ENCODE results near the gene ATP2C2. TPM values are rescaled to one million over a fixed set of nuclear protein-coding genes. Genes with fewer than 3 reads are reported as not detected.

ATP2C2 gene
- total and polyA plus RNA-seq, 2 donors (not counting 1 experiment from before 2014, with no cell fraction given), result not detected

DNA sequence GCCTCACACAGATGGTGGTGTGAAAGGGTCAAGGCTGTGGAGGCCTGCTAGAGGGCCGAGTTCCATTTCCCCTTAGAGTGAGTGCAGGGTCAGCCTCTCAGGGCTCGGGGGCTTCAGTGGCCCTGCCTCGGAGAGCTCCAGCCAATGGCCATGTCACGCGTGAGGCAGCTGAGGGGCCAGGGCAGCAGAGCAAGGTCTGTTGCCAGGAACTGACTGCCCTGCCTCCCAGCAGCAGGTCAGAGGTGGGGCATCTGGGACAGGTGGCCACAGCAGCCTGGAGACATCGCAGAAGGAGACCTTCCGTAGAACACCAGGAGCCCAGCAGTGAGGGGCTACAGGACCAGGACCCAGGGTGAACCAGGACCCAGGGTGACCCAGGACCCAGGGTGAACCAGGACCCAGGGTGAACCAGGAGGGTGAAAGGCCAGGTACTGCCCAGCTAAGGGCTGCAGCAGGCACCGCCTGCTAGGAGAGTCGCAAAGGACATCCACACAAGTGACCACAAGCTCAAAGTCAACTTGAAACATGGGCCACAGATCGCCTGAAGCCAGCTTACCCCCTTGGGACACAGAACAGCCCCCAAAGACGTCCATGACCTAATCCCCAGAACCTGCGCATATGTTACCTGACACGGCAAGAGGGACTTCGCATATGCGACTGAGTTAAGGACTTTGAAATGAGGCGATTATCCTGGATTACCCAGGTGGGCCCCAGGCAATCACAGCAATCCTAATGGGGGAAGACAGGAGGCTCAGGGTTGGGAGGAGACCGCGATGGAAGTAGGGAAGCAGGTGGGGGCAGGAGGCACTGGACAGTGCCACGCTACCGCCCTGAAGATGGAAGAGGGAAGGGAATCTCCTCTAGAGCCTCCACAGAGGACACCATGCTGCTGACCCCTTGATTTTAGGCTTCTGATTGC is 141.0 kb downstream of the ATP2C2 start:
- no peak overlapping the region for H3K4me3 ChIP-seq (ENCODE audit: control extremely low read depth in 1 of 5, extremely low read depth in 1 of 5, insufficient read depth in 1 of 5, low read depth in 2 of 5, low read length in 4 of 5)
- H3K9ac ChIP-seq (ENCODE audit: low read length), result no peak overlapping the region

More for the DNA sequence above, 141.0 kb downstream of the ATP2C2 start:
- intact Hi-C loops (cut with micrococcal nuclease), result loop anchor here (10.0 kb wide), 2 partner anchors 324 to 424 kb away; partner anchors contain the start of gene TAF1C
- ATAC-seq (ENCODE audit: low read depth) (no peak), DNase-seq (no peak)
- Mint-ChIP-seq H3K27me3 (no peaks in the 10 kb centered on the region), H3K4me3 (no peak overlapping the region), H3K27ac (no peak overlapping the region), H3K4me1 (peaks cover 56% of the 10 kb centered on the region), H3K9me3 (ENCODE audit: insufficient read depth) (no peaks in the 10 kb centered on the region)
- no peaks in the 10 kb centered on the region for H3K36me3 ChIP-seq (replicated peaks in 1 of 2; ENCODE audit: control extremely low read depth in 1 of 2, control insufficient read depth in 1 of 2, extremely low read depth in 1 of 2, insufficient read depth in 2 of 2, low read length in 1 of 2)
- ChIA-PET CTCF (interaction anchor here (0.5 to 12.9 kb wide), 13 partner anchors 14 to 320 kb away, joined by 3 to 518 read pairs (median 5); partner anchors contain the start of genes COTL1 and KLHL36), POLR2A (interaction anchor here (0.6 to 0.7 kb wide), 5 partner anchors 49 to 110 kb away, joined by 3 to 5 read pairs (median 5); no protein-coding TSS in a partner anchor)
- H2AFZ ChIP-seq (ENCODE audit: insufficient read depth, low read depth, low read length, poor library complexity, severe bottlenecking), result no peak overlapping the region
- no peaks in the 10 kb centered on the region for H4K20me1 ChIP-seq (ENCODE audit: control insufficient read depth, insufficient read depth, low read length, poor library complexity, severe bottlenecking)
- H3K9me3 ChIP-seq (ENCODE audit: control extremely low read depth in 1 of 3, control insufficient read depth in 2 of 3, insufficient read depth in 1 of 3, low read length in 2 of 3), result peaks cover 0 to 4% (median 0%) of the 10 kb centered on the region in 3 donors
- H3K27ac ChIP-seq (ENCODE audit: low read length in 2 of 2), result no peak overlapping the region
- peaks cover 0 to 3% (median 0%) of the 10 kb centered on the region in 4 experiments for H3K27me3 ChIP-seq (replicated peaks in 1 of 4; ENCODE audit: control extremely low read depth in 1 of 4, control insufficient read depth in 3 of 4, insufficient read depth in 4 of 4, low read length in 3 of 4)
- WGBS (ENCODE audit: insufficient coverage), result 88% methylated on average over 19 of the region's 20 CpGs
- TF ChIP-seq, protein P1, sequence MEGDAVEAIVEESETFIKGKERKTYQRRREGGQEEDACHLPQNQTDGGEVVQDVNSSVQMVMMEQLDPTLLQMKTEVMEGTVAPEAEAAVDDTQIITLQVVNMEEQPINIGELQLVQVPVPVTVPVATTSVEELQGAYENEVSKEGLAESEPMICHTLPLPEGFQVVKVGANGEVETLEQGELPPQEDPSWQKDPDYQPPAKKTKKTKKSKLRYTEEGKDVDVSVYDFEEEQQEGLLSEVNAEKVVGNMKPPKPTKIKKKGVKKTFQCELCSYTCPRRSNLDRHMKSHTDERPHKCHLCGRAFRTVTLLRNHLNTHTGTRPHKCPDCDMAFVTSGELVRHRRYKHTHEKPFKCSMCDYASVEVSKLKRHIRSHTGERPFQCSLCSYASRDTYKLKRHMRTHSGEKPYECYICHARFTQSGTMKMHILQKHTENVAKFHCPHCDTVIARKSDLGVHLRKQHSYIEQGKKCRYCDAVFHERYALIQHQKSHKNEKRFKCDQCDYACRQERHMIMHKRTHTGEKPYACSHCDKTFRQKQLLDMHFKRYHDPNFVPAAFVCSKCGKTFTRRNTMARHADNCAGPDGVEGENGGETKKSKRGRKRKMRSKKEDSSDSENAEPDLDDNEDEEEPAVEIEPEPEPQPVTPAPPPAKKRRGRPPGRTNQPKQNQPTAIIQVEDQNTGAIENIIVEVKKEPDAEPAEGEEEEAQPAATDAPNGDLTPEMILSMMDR (IDR thresholded peaks at IDR 0.05), result no peak
- TF ChIP-seq EZH2 (IDR thresholded peaks at IDR 0.05; ENCODE audit: borderline replicate concordance, insufficient read depth, low read depth, low read length, poor library complexity, severe bottlenecking), result no peak
- no peak overlapping the region for H3K4me2 ChIP-seq (replicated peaks; ENCODE audit: low read depth, low read length, poor library complexity, severe bottlenecking)
- H3K4me1 ChIP-seq (ENCODE audit: control insufficient read depth in 2 of 2, insufficient read depth in 2 of 2, low read length in 2 of 2), result peaks cover 46 to 59% of the 10 kb centered on the region in 2 donors
- peaks cover 18% of the 10 kb centered on the region for H3K79me2 ChIP-seq (ENCODE audit: control insufficient read depth, insufficient read depth, low read length)

Measured in B cell (primary cell).